ENCODE results near the gene ZNF324B. TPM values are rescaled to one million over a fixed set of nuclear protein-coding genes. Genes with fewer than 3 reads are reported as not detected.
A peak's percentile ranks its signal among the peaks of the same experiment; 100 is the strongest.
"Not testable (repeated sequence)": the region's sequence is repeated elsewhere in the genome, so short reads cannot be mapped to it uniquely, and the experiment has no call there.

ZNF324B gene
- polyA plus RNA-seq, 2 of the 4 experiments (the other 2 are of a cell fraction), result 3.8 to 6.8 TPM

- TF ChIP-seq MAX (IDR thresholded peaks at IDR 0.05) (peak; percentile 35; the same call in 1 of the 2 replicates), RFX5 (IDR thresholded peaks at IDR 0.05) (no peak)
- TF ChIP-seq, protein P1, sequence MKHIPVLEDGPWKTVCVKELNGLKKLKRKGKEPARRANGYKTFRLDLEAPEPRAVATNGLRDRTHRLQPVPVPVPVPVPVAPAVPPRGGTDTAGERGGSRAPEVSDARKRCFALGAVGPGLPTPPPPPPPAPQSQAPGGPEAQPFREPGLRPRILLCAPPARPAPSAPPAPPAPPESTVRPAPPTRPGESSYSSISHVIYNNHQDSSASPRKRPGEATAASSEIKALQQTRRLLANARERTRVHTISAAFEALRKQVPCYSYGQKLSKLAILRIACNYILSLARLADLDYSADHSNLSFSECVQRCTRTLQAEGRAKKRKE (CRISPR knock-in tag; IDR thresholded peaks at IDR 0.05; ENCODE audit: low read depth), result no peak
- TF ChIP-seq, protein P2, sequence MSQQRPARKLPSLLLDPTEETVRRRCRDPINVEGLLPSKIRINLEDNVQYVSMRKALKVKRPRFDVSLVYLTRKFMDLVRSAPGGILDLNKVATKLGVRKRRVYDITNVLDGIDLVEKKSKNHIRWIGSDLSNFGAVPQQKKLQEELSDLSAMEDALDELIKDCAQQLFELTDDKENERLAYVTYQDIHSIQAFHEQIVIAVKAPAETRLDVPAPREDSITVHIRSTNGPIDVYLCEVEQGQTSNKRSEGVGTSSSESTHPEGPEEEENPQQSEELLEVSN (IDR thresholded peaks at IDR 0.05; ENCODE audit: borderline replicate concordance, low read depth), result no peak; the same call in 1 of the 2 replicates
- DNase-seq (ENCODE audit: low read depth in 1 of 2, low spot score in 1 of 2), result peak; percentile 44 to 85
- FAIRE-seq, result no peak
- CTCF ChIA-PET, result interaction anchor here (1.7 kb wide), 1 partner anchor 78 kb away, joined by 4 read pairs; no protein-coding TSS in a partner anchor
- Histone ChIP-seq H3K9me3 (peaks cover 82% of the 10 kb centered on the region), H3K4me1 (no peaks in the 10 kb centered on the region), H3K4me3 (0 out of 3 replicates have a peak within 1 kb of the TSS, but pooled peaks have one; percentile 8), H3K4me2 (0 out of 3 replicates have a peak within 1 kb of the TSS, but pooled peaks have one; percentile 14), H3K27ac (no peak within 1 kb of the TSS)
- WGBS (ENCODE audit: missing lambda C conversion rate), result 60% methylated on average over 55 of the region's 59 CpGs
- ATAC-seq, result peak; percentile 45 to 76; a peak in 3 of 6 replicates
- POLR2A ChIA-PET, result no interaction called here
These were observed 11.6 kb upstream of the ZNF324B start, which contains the start of gene ZNF132 for GRCh38 chr19:58439576-58440554. TSS of gene ZNF132 (minus strand) at chr19:58440153. CDS start at chr19:58439821, 332 bp downstream.

GRCh38 chr19:58440556-58440955, 10.9 kb upstream of the ZNF324B start:
- FAIRE-seq, result no peak
- H3K27ac ChIP-seq, result no peak overlapping the region
- WGBS (ENCODE audit: missing lambda C conversion rate), result 83% methylated on average over 31 of the region's 31 CpGs
- H3K4me1 ChIP-seq, result no peaks in the 10 kb centered on the region
- TF ChIP-seq PBX3 (IDR thresholded peaks at IDR 0.05) (no peak), CHD4 (IDR thresholded peaks at IDR 0.05; ENCODE audit: borderline replicate concordance) (no peak), FOXS1 (CRISPR knock-in tag; IDR thresholded peaks at IDR 0.05) (no peak), JUNB (IDR thresholded peaks at IDR 0.05) (no peak), TP53 (CRISPR knock-in tag; IDR thresholded peaks at IDR 0.05) (no peak), KDM1A (IDR thresholded peaks at IDR 0.05; ENCODE audit: low read depth) (no peak), RCOR1 (IDR thresholded peaks at IDR 0.05; ENCODE audit: low read depth, low read length) (no peak), MAZ (IDR thresholded peaks at IDR 0.05; ENCODE audit: borderline replicate concordance, low read depth, low read length) (no peak), RARB (CRISPR knock-in tag; IDR thresholded peaks at IDR 0.05) (no peak), NFE2L2 (conservative IDR thresholded peaks at IDR 0.05; ENCODE audit: low read length) (no peak)
- POLR2A ChIA-PET, result no interaction called here
- DNase-seq (ENCODE audit: low read depth in 1 of 2, low spot score in 1 of 2), result no peak
- H3K4me2 ChIP-seq, result no peak overlapping the region
- CTCF ChIA-PET, result no interaction called here
- H3K9me3 ChIP-seq, result peaks cover 75% of the 10 kb centered on the region
- no peak overlapping the region for H3K4me3 ChIP-seq
- ATAC-seq, result no peak

DNA sequence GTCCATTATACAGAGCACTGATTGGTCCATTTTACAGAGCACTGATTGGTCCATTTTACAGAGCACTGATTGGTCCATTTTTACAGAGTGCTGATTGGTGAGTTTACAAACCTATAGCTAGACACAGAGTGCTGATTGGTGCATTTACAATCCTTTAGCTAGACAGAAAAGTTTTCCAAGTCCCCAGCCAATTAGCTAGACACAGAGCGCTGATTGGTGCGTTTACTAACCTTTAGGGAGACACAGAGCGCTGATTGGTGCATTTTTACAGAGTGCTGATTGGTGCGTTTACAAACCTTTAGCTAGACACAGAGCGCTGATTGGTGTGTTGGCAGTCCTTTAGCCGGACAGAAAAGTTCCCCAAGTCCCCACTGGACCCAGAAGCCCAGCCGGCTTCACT, 8.4 kb upstream of the ZNF324B start:
- not testable (repeated sequence) for FAIRE-seq; H3K4me3 ChIP-seq; DNase-seq (ENCODE audit: low read depth in 1 of 2, low spot score in 1 of 2); H3K4me2 ChIP-seq; H3K4me1 ChIP-seq; H3K27ac ChIP-seq; ATAC-seq
- POLR2A ChIA-PET, result interaction anchor here (0.8 kb wide), 1 partner anchor 13 kb away, joined by 3 read pairs; no protein-coding TSS in a partner anchor
- peaks cover 68% of the 10 kb centered on the region for H3K9me3 ChIP-seq
- 47% methylated on average over 7 of the region's 7 CpGs for WGBS (ENCODE audit: missing lambda C conversion rate)
- CTCF ChIA-PET, result interaction anchor here (1.0 to 1.8 kb wide), 5 partner anchors 8 to 77 kb away, joined by 3 to 6 read pairs (median 4); partner anchors contain the start of gene ZBTB45

DNA sequence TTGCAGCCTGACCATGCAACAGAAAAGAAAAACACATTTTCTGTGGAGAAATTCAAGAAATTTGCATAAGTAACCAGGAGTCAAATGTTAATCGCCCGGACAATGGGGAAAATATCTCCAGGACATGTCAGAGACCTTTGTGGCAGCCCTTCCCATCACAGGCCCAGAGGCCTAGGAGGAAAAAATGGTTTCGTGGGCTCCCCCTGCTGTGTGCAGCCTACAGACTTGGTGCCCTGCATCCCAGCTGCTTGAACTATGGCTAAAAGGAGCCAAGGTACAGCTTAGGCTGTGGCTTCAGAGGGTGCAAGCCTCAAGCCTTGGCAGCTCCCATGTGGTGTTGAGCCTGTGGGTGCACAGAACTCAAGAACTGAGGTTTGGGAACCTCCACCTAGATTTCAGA, 2.6 kb upstream of the ZNF324B start:
- H3K4me3 ChIP-seq; H3K27ac ChIP-seq; H3K4me2 ChIP-seq; ATAC-seq; H3K4me1 ChIP-seq; DNase-seq (ENCODE audit: low read depth in 1 of 2, low spot score in 1 of 2); POLR2A ChIA-PET; FAIRE-seq: not testable (repeated sequence)
- CTCF ChIA-PET, result interaction anchor here (0.7 to 1.8 kb wide), 2 partner anchors 39 to 71 kb away, joined by 4 to 6 read pairs; partner anchors contain the start of genes ZBTB45 and ZNF584
- WGBS (ENCODE audit: missing lambda C conversion rate), result 32% methylated on average over 3 of the region's 3 CpGs
- H3K9me3 ChIP-seq, result peaks cover 44% of the 10 kb centered on the region
- peak; percentile 99 for TF ChIP-seq ZFP36 (IDR thresholded peaks at IDR 0.05; ENCODE audit: borderline replicate concordance, partially characterized antibody)

All from A549 (cell line).